HepG2 (cell line): ENCODE measurements around the gene PXK. TPM values are rescaled to one million over a fixed set of nuclear protein-coding genes. Genes with fewer than 3 reads are reported as not detected.

Source experiments
- ATAC-seq: fragments of 200-7000 bp; cut with Tn5 transposase; 3 replicates; pipeline ENCODE4 v1.9.1; 2020; ENCODE audit warnings: mild to moderate bottlenecking, moderate library complexity
- BruUV-seq: library from RNA; stranded (reverse); fragments of 400-500 nt; replicated peaks from 2 replicates; lab custom pipeline; 2021; lab: Mats Ljungman, UMichigan
- CTCF ChIA-PET: fragments of 300-600 bp; formaldehyde crosslinking; extraction: SDS; loops from one replicate; lab custom pipeline; 2021; ENCODE audit warnings: low total read pairs, inconsistent platforms, low intra/inter-chr PET ratio; lab: Yijun Ruan, JAX
- POLR2A ChIA-PET: fragments of 350-600 bp; sonication (Branson Sonifier 250); formaldehyde crosslinking; loops from one replicate; lab custom pipeline; 2020; ENCODE audit warnings: antibody characterized with exemption, inconsistent platforms; lab: Yijun Ruan, JAX
- DNase-seq: peaks from one replicate; pipeline ENCODE4 v3.0.0-alpha.2; 2015; ENCODE audit warnings: low spot score
- FAIRE-seq: peaks from 3 replicates; lab custom pipeline; 2011; peaks lifted over from hg19 to GRCh38; lab: Jason Lieb, UNC
- H2AFZ ChIP-seq: one replicate; pipeline ENCODE4 v1.6.1; 2011; ENCODE audit warnings: low read length, inconsistent platforms
- H3K27ac ChIP-seq: fragments of 300-600 bp; 3 replicates; pipeline ENCODE4 v1.8.0; 2011; ENCODE audit warnings: mixed run types, mild to moderate bottlenecking, mixed read lengths, low read length, inconsistent platforms; ENCODE audit not compliant: insufficient read depth; ENCODE audit errors: extremely low read length
- H3K27me3 ChIP-seq, 2 experiments: fragments of 200-600 bp in 1 of 2; 2 replicates in 1 of 2; 3 replicates in 1 of 2; pipeline versions ENCODE4 v1.6.0 to v1.8.0; 2011; ENCODE audit warnings: low read length in 2 of 2, mild to moderate bottlenecking in 2 of 2, moderate library complexity in 2 of 2, inconsistent platforms in 1 of 2; ENCODE audit not compliant: insufficient read depth in 2 of 2, control insufficient read depth in 1 of 2
- H3K36me3 ChIP-seq, 2 experiments: fragments of 200-600 bp in 1 of 2; replicated peaks in 1 of 2; 2 replicates in 1 of 2; 3 replicates in 1 of 2; pipeline versions ENCODE4 v1.5.1 to v1.8.0; 2011; ENCODE audit warnings: low read length in 2 of 2, inconsistent platforms in 1 of 2; ENCODE audit not compliant: insufficient read depth in 2 of 2, control insufficient read depth in 1 of 2
- H3K4me1 ChIP-seq: 2 replicates; pipeline ENCODE4 v1.5.1; 2012; ENCODE audit warnings: low read length, inconsistent platforms; ENCODE audit not compliant: insufficient read depth
- H3K4me2 ChIP-seq: 2 replicates; pipeline ENCODE4 v1.6.0; 2011; ENCODE audit warnings: low read depth, low read length, inconsistent platforms
- H3K4me3 ChIP-seq, 3 experiments: fragments of 200-600 bp in 1 of 3; sonication (generic), shearing (Covaris generic) in 1 of 3; replicated peaks in 1 of 3; 2 replicates each; pipeline ENCODE4 v1.5.1; 2011 to 2016; ENCODE audit warnings: low read length in 3 of 3, inconsistent platforms in 2 of 3, low read depth in 2 of 3, mild to moderate bottlenecking in 2 of 3, control low read depth in 1 of 3, mixed read lengths in 1 of 3; ENCODE audit not compliant: insufficient read depth in 1 of 3
- H3K79me2 ChIP-seq: one replicate; pipeline ENCODE4 v1.6.1; 2011; ENCODE audit warnings: low read length, inconsistent platforms; ENCODE audit not compliant: insufficient read depth
- H3K9ac ChIP-seq: 2 replicates; pipeline ENCODE4 v1.6.0; 2011; ENCODE audit warnings: mild to moderate bottlenecking, low read depth, low read length, inconsistent platforms; ENCODE audit not compliant: insufficient read depth
- H3K9me3 ChIP-seq: 2 replicates; pipeline ENCODE4 v1.5.1; 2012; ENCODE audit warnings: mild to moderate bottlenecking, low read length
- H4K20me1 ChIP-seq: 2 replicates; pipeline ENCODE4 v1.6.0; 2011; ENCODE audit warnings: inconsistent platforms, mild to moderate bottlenecking, low read length, moderate library complexity; ENCODE audit not compliant: insufficient read depth
- CBX1 ChIP-seq: IDR thresholded peaks from one replicate; pipeline ENCODE4 v1.6.1; 2016; ENCODE audit warnings: antibody characterized with exemption, low read depth
- CBX2 ChIP-seq, 2 experiments: fragments of 200-600 bp in 1 of 2; sonication (generic); formaldehyde crosslinking in 1 of 2; IDR thresholded peaks; 2 replicates each; pipeline versions ENCODE4 v1.7.0 to v1.8.1; 2018 to 2022; ENCODE audit warnings: low read depth in 2 of 2, low read length in 1 of 2, mild to moderate bottlenecking in 1 of 2, missing genetic modification reagents in 1 of 2
- CCDC6 ChIP-seq: sonication (generic); formaldehyde crosslinking; IDR thresholded peaks from 2 replicates; pipeline ENCODE4 v1.8.1; 2022; ENCODE audit warnings: mild to moderate bottlenecking, missing genetic modification reagents, moderate library complexity
- CEBPB ChIP-seq: IDR thresholded peaks from 2 replicates; pipeline ENCODE4 v1.6.1; 2011; ENCODE audit warnings: low read depth, low read length, improper control_type of control experiment, borderline replicate concordance
- ELF1 ChIP-seq: sonication (generic); formaldehyde crosslinking; IDR thresholded peaks from 2 replicates; pipeline ENCODE4 v1.4.0; 2020; ENCODE audit warnings: missing genetic modification reagents
- KAT7 ChIP-seq: IDR thresholded peaks from 2 replicates; pipeline ENCODE4 v1.6.1; 2018; ENCODE audit warnings: borderline replicate concordance, missing compliant biosample characterization
- MXD3 ChIP-seq: IDR thresholded peaks from 2 replicates; pipeline ENCODE4 v1.6.1; 2016; ENCODE audit warnings: mild to moderate bottlenecking, missing biosample characterization, missing genetic modification reagents
- NFE2L2 ChIP-seq: fragments of 150-350 bp; IDR thresholded peaks from 2 replicates; pipeline ENCODE4 v1.6.1; 2014; ENCODE audit warnings: low read length
- NFRKB ChIP-seq: fragments of 450-650 bp; IDR thresholded peaks from 2 replicates; pipeline ENCODE4 v1.6.1; 2017
- RERE ChIP-seq: IDR thresholded peaks from 2 replicates; pipeline ENCODE4 v1.6.1; 2016; ENCODE audit warnings: low read depth, missing genetic modification reagents, missing compliant biosample characterization
- TSC22D2 ChIP-seq: sonication (generic); formaldehyde crosslinking; IDR thresholded peaks from 2 replicates; pipeline ENCODE4 v1.5.1; 2020; ENCODE audit warnings: missing genetic modification reagents, mild to moderate bottlenecking, borderline replicate concordance
- ZEB1 ChIP-seq: IDR thresholded peaks from 2 replicates; pipeline ENCODE4 v1.6.1; 2012; ENCODE audit warnings: mild to moderate bottlenecking, low read depth, inconsistent platforms; ENCODE audit not compliant: insufficient replicate concordance
- ZFX ChIP-seq: sonication (generic); formaldehyde crosslinking; IDR thresholded peaks from 2 replicates; pipeline ENCODE4 v1.4.0; 2020; ENCODE audit warnings: mild to moderate bottlenecking, low read depth, missing genetic modification reagents, moderate library complexity
- ZNF180 ChIP-seq: sonication (generic); formaldehyde crosslinking; IDR thresholded peaks from 2 replicates; pipeline ENCODE4 v1.4.0; 2020; ENCODE audit warnings: low read depth, missing genetic modification reagents, borderline replicate concordance
- ZNF274 ChIP-seq: sonication (generic); formaldehyde crosslinking; IDR thresholded peaks from 2 replicates; pipeline ENCODE4 v1.5.1; 2020; ENCODE audit warnings: mild to moderate bottlenecking, missing genetic modification reagents
- ZSCAN21 ChIP-seq: sonication (generic); formaldehyde crosslinking; IDR thresholded peaks from 2 replicates; pipeline ENCODE4 v1.8.0; 2022; ENCODE audit warnings: mild to moderate bottlenecking, missing genetic modification reagents, moderate library complexity, borderline replicate concordance
- WGBS: methylation state at CpG from one replicate; pipeline ENCODE4 v1.1.6; 2017; ENCODE audit warnings: low lambda C conversion rate; 5-methylcytosine and 5-hydroxymethylcytosine counted together
- in situ Hi-C: cut with HindIII; loops from 2 replicates; pipeline ENCODE4 v1.10.0; 2017; ENCODE audit warnings: low pct_unique_long_range_greater_than_20kb; ENCODE audit not compliant: extremely low pct_ligation_motif_present
- intact Hi-C: fragments of 100-400 bp; cut with micrococcal nuclease; formaldehyde crosslinking; loops from one replicate; pipeline ENCODE4 v1.10.0; 2022; ENCODE audit not compliant: unreplicated experiment
- polyA plus RNA-seq, 8 experiments: library from polyadenylated mRNA; depleted of rRNA in 3 of 8; stranded (reverse) in 7 of 8; unstranded in 1 of 8; fragments of >200 nt; fragmentation: Illumina TruSeq in 4 of 8; extraction: Trizol in 4 of 8; gene quantifications; 2 replicates each; pipeline versions ENCODE4 v1.2.1 to v1.2.3, GENCODE V29; 2011 to 2016; ENCODE audit warnings: low read depth in 4 of 8, missing spikeins in 1 of 8, mixed read lengths in 1 of 8; ENCODE audit not compliant: insufficient read depth in 1 of 8
- total RNA-seq, 5 experiments: library from RNA; depleted of rRNA; stranded (reverse); fragments of >200 nt; fragmentation: Illumina TruSeq; extraction: Trizol; gene quantifications; 2 replicates each; pipeline ENCODE4 v1.2.3, GENCODE V29; 2016; ENCODE audit warnings: low read depth in 1 of 5
- TF ChIP-seq, protein P1 (sequence below): sonication (generic); formaldehyde crosslinking; IDR thresholded peaks from 2 replicates; pipeline ENCODE4 v1.4.0; 2020; ENCODE audit warnings: missing genetic modification reagents

PXK gene
- total and polyA plus RNA-seq, 2 of the 13 experiments (the other 11 are each of a cell fraction or from before 2014, with no cell fraction given): 6.4 to 18.6 TPM

DNA sequence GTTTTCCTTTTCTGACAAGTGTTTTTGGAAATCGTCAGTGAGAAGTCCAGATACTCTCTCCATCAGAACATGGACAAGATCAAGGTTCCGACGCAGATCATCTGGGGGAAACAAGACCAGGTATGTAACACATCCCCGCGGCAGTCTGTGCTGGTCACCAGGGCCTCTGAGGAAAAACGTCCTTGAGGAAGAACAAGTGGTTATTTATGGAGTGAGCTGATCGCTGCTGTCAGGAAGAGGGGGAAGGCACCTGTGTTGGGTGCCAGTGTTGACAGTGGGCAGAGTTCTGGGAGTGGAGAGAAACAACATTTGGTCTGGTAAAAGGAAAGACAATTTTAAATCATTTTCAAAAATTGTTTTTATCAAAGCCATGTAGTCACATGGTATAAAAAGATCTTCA, 47.4 kb upstream of the PXK start (continued):
- TF ChIP-seq ZSCAN21 (CRISPR knock-in tag) (no peak), CEBPB (no peak), NFE2L2 (no peak)

DNA sequence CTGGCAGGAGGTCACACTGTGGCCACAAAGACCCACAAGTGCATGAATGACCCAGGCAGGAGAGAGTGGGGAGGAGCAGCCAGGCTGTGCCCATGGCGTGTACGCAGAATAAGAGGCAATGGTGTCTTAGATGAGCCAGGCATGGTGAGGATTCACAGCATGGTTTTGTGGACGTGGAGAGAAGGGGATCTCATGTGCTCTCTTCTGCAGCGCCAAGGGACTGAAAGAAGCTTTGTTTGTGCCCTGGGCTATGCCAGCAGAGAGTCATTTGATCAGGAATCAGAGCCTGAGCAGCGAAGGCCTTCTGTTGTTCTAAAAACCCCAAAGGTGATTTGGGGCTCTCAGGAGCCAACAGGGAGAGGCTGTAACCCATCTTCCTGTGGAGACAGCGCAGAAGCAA, 45.3 kb upstream of the PXK start:
- H4K20me1 ChIP-seq: no peaks in the 10 kb centered on the region
- TF ChIP-seq MXD3 (CRISPR knock-in tag) (no peak), RERE (CRISPR knock-in tag) (no peak), NFRKB (no peak), ZFX (no peak), ZEB1 (no peak), ELF1 (CRISPR knock-in tag) (no peak), TSC22D2 (CRISPR knock-in tag) (no peak), CBX2 (IDR thresholded peaks at IDR 0.05; ENCODE audit: low read depth, low read length) (no peak), CBX2 (CRISPR knock-in tag; IDR thresholded peaks at IDR 0.05; ENCODE audit: low read depth) (no peak), ZNF274 (CRISPR knock-in tag) (no peak), CBX1 (no peak), CCDC6 (CRISPR knock-in tag) (no peak), KAT7 (CRISPR knock-in tag) (no peak), ZNF180 (CRISPR knock-in tag) (no peak)
- TF ChIP-seq, protein P1, sequence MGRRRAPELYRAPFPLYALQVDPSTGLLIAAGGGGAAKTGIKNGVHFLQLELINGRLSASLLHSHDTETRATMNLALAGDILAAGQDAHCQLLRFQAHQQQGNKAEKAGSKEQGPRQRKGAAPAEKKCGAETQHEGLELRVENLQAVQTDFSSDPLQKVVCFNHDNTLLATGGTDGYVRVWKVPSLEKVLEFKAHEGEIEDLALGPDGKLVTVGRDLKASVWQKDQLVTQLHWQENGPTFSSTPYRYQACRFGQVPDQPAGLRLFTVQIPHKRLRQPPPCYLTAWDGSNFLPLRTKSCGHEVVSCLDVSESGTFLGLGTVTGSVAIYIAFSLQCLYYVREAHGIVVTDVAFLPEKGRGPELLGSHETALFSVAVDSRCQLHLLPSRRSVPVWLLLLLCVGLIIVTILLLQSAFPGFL (CRISPR knock-in tag): no peak

More for the DNA sequence above, 45.3 kb upstream of the PXK start:
- DNase-seq (no peak), FAIRE-seq (no peak), ATAC-seq (no peak)
- peaks cover 0 to 5% of the 10 kb centered on the region in 2 experiments; a peak in 3 of 5 replicates for H3K36me3 ChIP-seq
- no peaks in the 10 kb centered on the region for H3K79me2 ChIP-seq
- in situ Hi-C loops: no loop called here
- H3K27me3 ChIP-seq: no peaks in the 10 kb centered on the region
- H3K4me2 ChIP-seq: no peak overlapping the region
- 91% methylated on average over 6 of the region's 6 CpGs for WGBS
- POLR2A ChIA-PET: no interaction called here
- peaks cover 18% of the 10 kb centered on the region for H3K4me1 ChIP-seq
- no peak overlapping the region for H3K4me3 ChIP-seq
- no peak overlapping the region for H3K27ac ChIP-seq
- no TSS peak for BruUV-seq
- H2AFZ ChIP-seq: no peak overlapping the region
- no peaks in the 10 kb centered on the region for H3K9me3 ChIP-seq
- H3K9ac ChIP-seq: no peak overlapping the region
- intact Hi-C loops: loop anchor here (5.0 kb wide), 1 partner anchor 50 kb away; the partner anchor contains the start of gene ABHD6
- CTCF ChIA-PET: no interaction called here
